ENCODE results near the gene NR2F1-AS1. TPM values are rescaled to one million over a fixed set of nuclear protein-coding genes. Genes with fewer than 3 reads are reported as not detected.
A peak's percentile ranks its signal among the peaks of the same experiment; 100 is the strongest.
"Not testable (repeated sequence)": the region's sequence is repeated elsewhere in the genome, so short reads cannot be mapped to it uniquely, and the experiment has no call there.

The NR2F1-AS1 gene
- polyA plus RNA-seq, 2 of the 4 experiments (the other 2 are of a cell fraction) = 5.5 to 8.3 TPM

GRCh38 chr5:93461756-93462155 is 119.3 kb downstream of the NR2F1-AS1 start:
- WGBS (ENCODE audit: missing lambda C conversion rate) = 88% methylated on average over 1 of the region's 1 CpG

GRCh38 chr5:93460286-93460685 is 120.7 kb downstream of the NR2F1-AS1 start:
- Histone ChIP-seq H3K4me1 (no peaks in the 10 kb centered on the region), H3K4me3 (no peak overlapping the region), H3K9me3 (peaks cover 16% of the 10 kb centered on the region; the same call in 2 of the 3 replicates), H3K4me2 (no peak overlapping the region), H3K27ac (no peak overlapping the region)
- ChIA-PET POLR2A (no interaction called here), CTCF (no interaction called here)
- FAIRE-seq (no peak), DNase-seq (ENCODE audit: low read depth in 1 of 2, low spot score in 1 of 2) (no peak), ATAC-seq (no peak)
- WGBS (ENCODE audit: missing lambda C conversion rate) = 89% methylated on average over 2 of the region's 2 CpGs
- TF ChIP-seq USF2 (IDR thresholded peaks at IDR 0.05) (no peak), MAFK (IDR thresholded peaks at IDR 0.05; ENCODE audit: partially characterized antibody) (peak; percentile 91), KDM1A (IDR thresholded peaks at IDR 0.05; ENCODE audit: low read depth) (0 out of 2 replicates have a peak, but pooled peaks have one; percentile 1)

More at GRCh38 chr5:93461756-93462155, 119.3 kb downstream of the NR2F1-AS1 start:
- Histone ChIP-seq H3K4me3 (no peak overlapping the region), H3K9me3 (peaks cover 16% of the 10 kb centered on the region), H3K4me2 (no peak overlapping the region), H3K4me1 (no peaks in the 10 kb centered on the region), H3K27ac (no peak overlapping the region)
- TF ChIP-seq NR3C1 (IDR thresholded peaks at IDR 0.05) (no peak), EP300 (IDR thresholded peaks at IDR 0.05) (no peak), HOXB13 (CRISPR knock-in tag; IDR thresholded peaks at IDR 0.05; ENCODE audit: low read depth) (no peak), KDM1A (IDR thresholded peaks at IDR 0.05; ENCODE audit: low read depth) (no peak), FOSL2 (IDR thresholded peaks at IDR 0.05) (no peak), FOSL2 (CRISPR knock-in tag; IDR thresholded peaks at IDR 0.05) (no peak), RNF2 (IDR thresholded peaks at IDR 0.05; ENCODE audit: borderline replicate concordance, low read depth) (no peak), MAX (IDR thresholded peaks at IDR 0.05) (no peak), ELK1 (IDR thresholded peaks at IDR 0.05; ENCODE audit: low read depth, low read length) (no peak), KDM5A (IDR thresholded peaks at IDR 0.05) (no peak), RARB (CRISPR knock-in tag; IDR thresholded peaks at IDR 0.05) (no peak), HEYL (CRISPR knock-in tag; IDR thresholded peaks at IDR 0.05) (no peak), MAFK (IDR thresholded peaks at IDR 0.05; ENCODE audit: partially characterized antibody) (no peak), HDAC2 (IDR thresholded peaks at IDR 0.05) (no peak), BHLHE40 (IDR thresholded peaks at IDR 0.05; ENCODE audit: low read depth, low read length) (no peak), JUNB (IDR thresholded peaks at IDR 0.05) (no peak), NPAS2 (CRISPR knock-in tag; IDR thresholded peaks at IDR 0.05; ENCODE audit: borderline replicate concordance) (no peak), CHD2 (IDR thresholded peaks at IDR 0.05; ENCODE audit: low read length, partially characterized antibody) (no peak), POLR2AphosphoS2 (conservative IDR thresholded peaks at IDR 0.05; ENCODE audit: low read length) (no peak), HMGXB4 (CRISPR knock-in tag; IDR thresholded peaks at IDR 0.05; ENCODE audit: borderline replicate concordance) (no peak)
- no peak for ATAC-seq
- ChIA-PET POLR2A (no interaction called here), CTCF (no interaction called here)
- FAIRE-seq = no peak
- no peak for DNase-seq (ENCODE audit: low read depth in 1 of 2, low spot score in 1 of 2)

GRCh38 chr5:93456796-93457195 is 124.2 kb downstream of the NR2F1-AS1 start:
- H3K9me3 ChIP-seq; FAIRE-seq; H3K4me1 ChIP-seq; DNase-seq (ENCODE audit: low read depth in 1 of 2, low spot score in 1 of 2); H3K27ac ChIP-seq; ATAC-seq; CTCF ChIA-PET; H3K4me2 ChIP-seq; POLR2A ChIA-PET; H3K4me3 ChIP-seq: not testable (repeated sequence)
- 85% methylated on average over 8 of the region's 8 CpGs for WGBS (ENCODE audit: missing lambda C conversion rate)

All from A549 (cell line).